NCI-H1092 treated with DMSO at 0.1 percent for 48 hours (cell line): Measurements from ENCODE around the gene NLRX1.
"Not testable (repeated sequence)": the region's sequence is repeated elsewhere in the genome, so short reads cannot be mapped to it uniquely, and the experiment has no call there.

Experiments
- DNase-seq: peaks from one replicate; lab custom pipeline; 2025; lab: John Stamatoyannopoulos, UW

NLRX1 gene

DNA sequence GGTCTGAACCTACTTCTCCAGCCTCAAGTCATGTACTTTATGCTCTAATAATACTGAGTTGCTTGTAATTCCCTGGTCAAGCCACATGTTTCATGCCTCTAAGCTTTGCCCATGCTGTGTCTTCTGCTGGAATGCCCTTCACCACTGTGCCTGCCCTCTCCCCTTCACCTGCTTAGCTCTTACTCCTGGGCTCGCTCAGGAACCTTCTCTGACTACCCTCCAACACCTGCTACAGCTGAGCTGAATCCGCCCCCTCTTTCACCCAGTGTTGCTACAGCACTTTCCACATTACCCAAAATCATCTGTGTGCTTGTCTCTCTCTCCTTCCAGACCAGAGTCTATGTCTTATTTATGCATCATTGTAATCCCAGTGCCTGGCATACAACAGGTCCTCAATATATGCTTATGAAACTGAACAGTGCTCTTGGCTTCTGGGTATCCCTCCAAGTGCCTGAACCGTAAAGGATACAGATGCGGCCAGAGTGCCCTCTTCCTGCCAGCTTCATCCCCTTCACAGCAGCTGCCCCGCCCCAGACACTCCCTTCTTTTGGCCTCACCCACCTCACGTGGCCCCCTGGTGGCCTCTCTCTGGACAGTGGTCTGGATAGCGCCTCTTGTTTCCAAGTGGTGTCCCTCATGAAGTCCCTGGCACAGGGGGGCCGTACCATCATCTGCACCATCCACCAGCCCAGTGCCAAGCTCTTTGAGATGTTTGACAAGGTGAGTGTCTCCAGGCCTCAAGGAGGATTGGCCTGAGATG is 12.6 kb upstream of the NLRX1 start:
- peak; percentile 16 for DNase-seq

DNA sequence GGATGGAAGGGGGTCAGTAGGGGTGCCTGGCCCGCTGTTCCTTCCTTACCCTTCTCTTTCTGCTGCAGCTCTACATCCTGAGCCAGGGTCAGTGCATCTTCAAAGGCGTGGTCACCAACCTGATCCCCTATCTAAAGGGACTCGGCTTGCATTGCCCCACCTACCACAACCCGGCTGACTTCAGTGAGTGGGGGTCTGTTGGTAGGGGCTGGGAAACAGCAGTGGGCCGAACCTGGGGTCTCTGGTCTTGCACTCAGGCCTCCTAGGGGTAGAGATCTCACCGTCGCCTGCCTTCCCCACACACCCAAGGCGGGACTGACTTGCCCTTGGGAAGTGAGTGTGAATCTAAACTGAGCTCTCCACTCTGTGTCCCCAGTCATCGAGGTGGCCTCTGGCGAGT is 12.0 kb upstream of the NLRX1 start:
- DNase-seq: no peak

DNA sequence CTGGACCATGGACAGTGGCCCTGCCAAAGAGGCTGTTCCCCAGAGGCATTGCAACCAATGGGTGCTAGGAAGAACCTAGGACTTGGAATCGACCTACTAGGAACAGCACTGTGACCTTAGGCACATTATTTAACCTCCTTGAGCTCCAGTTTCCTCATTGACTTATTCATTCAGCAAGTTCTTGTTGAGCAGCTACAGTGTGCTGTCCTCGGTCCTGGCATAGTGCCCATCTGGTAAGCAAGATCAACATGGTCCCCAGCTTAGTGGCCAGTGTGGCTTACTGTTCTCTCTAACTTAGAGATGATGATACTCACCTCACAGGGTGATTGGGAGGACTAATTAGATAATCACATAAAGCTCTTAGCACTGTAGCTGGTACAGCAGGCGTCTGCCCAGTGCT is 11.5 kb upstream of the NLRX1 start:
- DNase-seq: no peak

GRCh38 chr11:119158467-119158866 is 10.1 kb upstream of the NLRX1 start:
- DNase-seq: no peak

GRCh38 chr11:119160151-119160550 is 8.4 kb upstream of the NLRX1 start:
- no peak for DNase-seq

DNA sequence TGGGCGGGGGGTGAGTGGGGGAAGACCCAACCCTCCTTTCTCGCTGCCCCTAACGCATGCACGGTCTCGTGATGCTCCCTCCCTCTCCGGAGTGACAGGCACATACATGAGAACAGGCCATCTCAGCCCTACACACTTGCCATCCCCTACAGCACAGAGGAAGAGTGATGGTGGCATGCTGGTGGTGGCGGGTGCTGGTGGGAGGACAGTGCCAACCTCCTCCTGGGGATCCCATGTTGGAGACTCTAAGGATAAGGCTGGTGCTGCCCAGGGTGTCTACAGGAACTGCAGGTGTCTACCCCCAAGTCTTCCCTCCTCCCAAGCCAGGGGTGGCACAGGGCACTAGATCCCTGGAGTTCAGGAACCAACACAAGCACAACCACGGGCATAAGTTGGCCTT is 6.7 kb upstream of the NLRX1 start:
- DNase-seq: no peak

- DNase-seq: no peak
These were observed 2.0 kb upstream of the NLRX1 start for GRCh38 chr11:119166368-119167076.

DNA sequence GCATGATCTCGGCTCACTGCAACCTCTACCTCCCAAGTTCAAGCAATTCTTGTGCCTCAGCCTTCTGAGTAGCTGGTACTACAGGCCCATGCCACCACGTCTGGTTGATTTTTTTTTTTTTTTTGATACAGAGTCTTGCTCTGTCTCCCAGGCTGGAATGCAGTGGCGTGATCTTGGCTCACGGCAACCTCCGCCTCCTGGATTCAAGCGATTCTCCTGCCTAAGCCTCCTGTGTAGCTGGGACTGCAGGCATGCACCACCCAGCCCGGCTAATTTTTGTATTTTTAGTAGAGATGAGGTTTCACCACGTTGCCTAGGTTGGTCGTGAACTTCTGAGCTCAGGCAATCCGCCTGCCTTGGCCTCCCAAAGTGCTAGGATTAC is 1.5 kb upstream of the NLRX1 start:
- not testable (repeated sequence) for DNase-seq

DNA sequence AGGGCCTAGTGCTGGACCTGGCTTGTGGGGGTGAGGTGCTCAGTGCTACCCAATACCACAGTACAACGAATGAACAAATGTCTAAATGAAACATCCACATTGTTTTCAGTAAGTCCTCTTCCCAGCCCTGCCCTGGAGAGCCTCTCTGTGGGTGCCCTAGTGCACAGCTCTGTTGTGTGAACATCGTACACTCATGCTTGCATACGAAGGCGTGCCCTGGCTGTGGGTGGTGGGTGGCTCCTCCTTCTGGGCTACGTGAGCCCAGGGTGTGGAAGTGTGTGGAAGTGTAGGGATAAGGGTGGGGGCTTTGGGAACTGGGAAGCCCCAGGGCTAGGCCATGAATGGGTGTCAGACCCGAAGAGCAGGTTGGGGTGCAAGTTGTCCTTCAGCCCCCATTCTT is 592 bp upstream of the NLRX1 start:
- no peak for DNase-seq

GRCh38 chr11:119169282-119169719 is 776 bp downstream of the NLRX1 start:
- DNase-seq: no peak

DNA sequence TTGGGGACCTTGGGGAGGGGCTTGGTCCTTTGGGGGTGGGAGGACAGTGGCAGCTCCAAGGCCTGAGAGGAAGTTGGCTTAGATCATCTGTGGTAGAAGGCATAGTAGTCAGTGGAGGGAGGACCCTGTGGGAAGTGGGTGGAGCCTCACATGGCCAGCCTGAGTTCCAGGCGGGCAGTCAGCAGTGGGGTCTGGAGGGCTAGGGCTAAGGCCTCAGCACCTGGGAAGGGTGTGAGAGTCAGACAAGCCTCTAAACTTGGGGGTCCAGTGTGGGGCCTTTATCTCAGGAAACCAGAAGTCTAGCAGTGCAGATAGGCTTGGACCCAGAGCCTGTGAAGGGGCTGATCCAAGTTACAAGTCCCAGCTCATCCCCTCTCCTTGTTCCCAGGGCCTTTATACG is 4.0 kb downstream of the NLRX1 start:
- DNase-seq: no peak

DNA sequence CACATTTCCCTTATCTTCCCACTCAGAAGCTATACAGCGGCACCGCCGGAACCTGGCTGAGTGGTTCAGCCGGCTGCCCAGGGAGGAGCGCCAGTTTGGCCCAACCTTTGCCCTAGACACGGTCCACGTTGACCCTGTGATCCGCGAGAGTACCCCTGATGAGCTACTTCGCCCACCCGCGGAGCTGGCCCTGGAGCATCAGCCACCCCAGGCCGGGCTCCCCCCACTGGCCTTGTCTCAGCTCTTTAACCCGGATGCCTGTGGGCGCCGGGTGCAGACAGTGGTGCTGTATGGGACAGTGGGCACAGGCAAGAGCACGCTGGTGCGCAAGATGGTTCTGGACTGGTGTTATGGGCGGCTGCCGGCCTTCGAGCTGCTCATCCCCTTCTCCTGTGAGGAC is 4.9 kb downstream of the NLRX1 start:
- no peak for DNase-seq

- no peak for DNase-seq
These were observed 7.1 kb downstream of the NLRX1 start for GRCh38 chr11:119175493-119176077.

DNA sequence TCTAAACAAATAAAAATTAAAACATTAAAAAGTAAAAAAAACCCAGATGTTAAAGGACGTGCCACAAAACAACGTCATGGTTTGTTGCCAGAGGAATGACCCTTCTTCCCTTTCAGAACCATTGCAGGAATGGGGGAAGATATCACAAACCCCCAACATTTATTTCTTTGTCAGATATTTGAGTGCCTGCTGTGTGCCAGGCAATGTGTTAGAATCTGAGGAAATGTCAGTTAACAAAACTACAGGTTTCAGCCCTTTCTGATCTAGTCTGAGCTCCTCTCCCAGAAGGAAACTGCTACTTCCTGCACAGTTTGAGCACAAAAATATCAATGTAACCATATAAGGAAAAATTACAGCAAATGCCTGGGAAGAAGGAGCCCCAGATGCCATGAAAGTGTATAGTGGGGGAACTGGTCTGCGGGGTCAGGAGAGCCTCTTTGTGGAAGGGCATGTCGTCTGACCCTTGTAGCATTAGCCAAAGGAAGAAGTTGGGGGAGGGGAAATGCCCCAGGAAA is 9.7 kb downstream of the NLRX1 start:
- DNase-seq: no peak

- DNase-seq: no peak
These were observed 10.8 kb downstream of the NLRX1 start for GRCh38 chr11:119179342-119179741.

GRCh38 chr11:119179983-119180382 is 11.5 kb downstream of the NLRX1 start:
- peak; percentile 46 for DNase-seq

GRCh38 chr11:119180729-119181676 is 12.5 kb downstream of the NLRX1 start:
- no peak for DNase-seq

DNA sequence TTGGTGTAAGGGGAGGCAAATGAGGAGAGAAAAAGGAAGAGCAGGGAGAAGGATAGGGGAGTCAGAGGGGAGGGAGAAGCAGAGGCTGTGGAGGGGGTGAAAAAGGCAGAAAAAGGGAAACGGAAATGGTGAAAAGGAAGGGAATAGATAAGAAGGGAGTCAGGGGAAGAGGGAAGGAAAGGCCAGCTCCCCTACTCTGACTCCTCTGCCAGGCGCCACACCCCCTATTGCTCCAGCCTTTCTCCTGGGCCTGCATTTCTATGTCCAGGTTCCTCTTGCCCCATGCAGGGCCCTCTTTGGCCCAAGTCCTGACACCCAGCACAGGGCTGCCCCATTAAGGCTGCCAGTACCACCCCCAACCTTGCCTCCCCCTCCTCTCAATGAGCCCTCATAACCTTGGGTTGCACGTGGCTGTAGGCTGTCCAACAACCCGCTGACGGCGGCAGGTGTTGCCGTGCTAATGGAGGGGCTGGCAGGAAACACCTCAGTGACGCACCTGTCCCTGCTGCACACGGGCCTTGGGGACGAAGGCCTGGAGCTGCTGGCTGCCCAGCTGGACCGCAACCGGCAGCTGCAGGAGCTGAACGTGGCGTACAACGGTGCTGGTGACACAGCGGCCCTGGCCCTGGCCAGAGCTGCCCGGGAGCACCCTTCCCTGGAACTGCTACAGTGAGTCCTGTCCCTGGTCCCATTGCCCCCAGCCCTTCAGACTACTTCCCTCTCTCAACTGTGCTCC is 13.3 kb downstream of the NLRX1 start:
- DNase-seq: peak; percentile 23

GRCh38 chr11:119184399-119184798 is 15.9 kb downstream of the NLRX1 start:
- DNase-seq: not testable (repeated sequence)

- peak; percentile 68 for DNase-seq
These were observed 17.6 kb downstream of the NLRX1 start for GRCh38 chr11:119185981-119186634.
